Right lobe of liver (tissue), 4 donors: Measurements from ENCODE around the gene AHSP.

ENCODE experiments used
- CTCF ChIP-seq, 4 donors: fragments of 200-600 bp in 3 of 4; fragments of 450-650 bp in 1 of 4; IDR thresholded peaks; one replicate each; pipeline versions ENCODE4 v1.5.1 to v1.8.0; 2016 to 2022; ENCODE audit warnings: antibody characterized with exemption in 4 of 4, mild to moderate bottlenecking in 2 of 4
- POLR2A ChIP-seq: fragments of 450-650 bp; IDR thresholded peaks from one replicate; pipeline ENCODE4 v1.6.1; 2017; ENCODE audit warnings: antibody characterized with exemption, mild to moderate bottlenecking
- donor health status: DM: no; HTN: no; CAD: no.
- donor health status: DM: no; HTN: no; CAD: no.
- donor health status: DM: no; HTN: yes; CAD: no.

GRCh38 chr16:31478956-31479355, 48.7 kb upstream of the AHSP start:
- TF ChIP-seq POLR2A (no peak), CTCF (IDR thresholded peaks at IDR 0.05) (no peak)
